ENCODE results near the gene EP300. TPM values are rescaled to one million over a fixed set of nuclear protein-coding genes. Genes with fewer than 3 reads are reported as not detected.

The EP300 gene
- total and polyA plus RNA-seq, 2 of the 8 experiments (the other 6 are each of a cell fraction or from before 2014, with no cell fraction given) = 39.5 to 109 TPM

DNA sequence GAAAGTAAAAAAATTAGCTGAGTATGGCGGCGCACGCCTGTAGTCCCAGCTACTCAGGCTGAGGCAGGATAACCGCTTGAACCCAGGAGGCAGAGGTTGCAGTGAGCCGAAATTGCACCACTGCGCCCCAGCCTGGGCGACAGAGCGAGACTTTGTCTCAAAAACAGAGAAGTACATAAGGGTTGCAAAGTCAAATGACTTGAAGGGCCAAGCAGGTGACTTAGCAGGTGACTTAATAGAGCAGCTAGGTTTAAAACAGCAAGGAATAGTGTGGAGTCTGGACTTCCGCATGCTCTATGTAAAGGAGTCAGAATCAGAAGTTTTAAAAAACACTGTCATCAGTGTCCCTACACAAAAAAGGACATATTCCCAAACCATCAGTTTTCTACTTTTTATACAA, 31.7 kb downstream of the EP300 start (continued):
- TF ChIP-seq TAF7 (optimal IDR thresholded peaks at IDR 0.05; ENCODE audit: borderline replicate concordance, low read depth, low read length) = no peak
- no peak for TF ChIP-seq TCF12 (IDR thresholded peaks at IDR 0.05; ENCODE audit: low read depth, low read length)
- no peak for TF ChIP-seq CBX8 (IDR thresholded peaks at IDR 0.05; ENCODE audit: borderline replicate concordance, low read depth, low read length)
- TF ChIP-seq POU5F1 (IDR thresholded peaks at IDR 0.05; ENCODE audit: low read depth, low read length) = no peak
